Osteoblast (primary cell): ENCODE results near the gene CEP57L1. TPM values are rescaled to one million over a fixed set of nuclear protein-coding genes. Genes with fewer than 3 reads are reported as not detected.

ENCODE experiments used
- DNase-seq: peaks from one replicate; pipeline ENCODE4 v3.0.0; 2011; ENCODE audit warnings: low spot score, mixed read lengths; ENCODE audit not compliant: insufficient read length; ENCODE audit errors: missing footprints
- H2AFZ ChIP-seq: 2 replicates; pipeline ENCODE4 v1.6.0; 2011; ENCODE audit warnings: mild to moderate bottlenecking, low read length
- H3K27ac ChIP-seq: 2 replicates; pipeline ENCODE4 v1.5.1; 2011; ENCODE audit warnings: mild to moderate bottlenecking, low read depth, low read length, moderate library complexity
- H3K27me3 ChIP-seq: 2 replicates; pipeline ENCODE4 v1.6.0; 2012; ENCODE audit warnings: mild to moderate bottlenecking, control low read depth, inconsistent platforms, low read length, moderate library complexity; ENCODE audit not compliant: insufficient read depth
- H3K36me3 ChIP-seq: 2 replicates; pipeline ENCODE4 v1.5.1; 2011; ENCODE audit warnings: mild to moderate bottlenecking, low read length, control low read depth, moderate library complexity; ENCODE audit not compliant: insufficient read depth
- H3K4me1 ChIP-seq: 2 replicates; pipeline ENCODE4 v1.5.1; 2011; ENCODE audit warnings: mild to moderate bottlenecking, low read length, control low read depth, moderate library complexity; ENCODE audit not compliant: insufficient read depth
- H3K4me2 ChIP-seq: 2 replicates; pipeline ENCODE4 v1.6.0; 2011; ENCODE audit warnings: mild to moderate bottlenecking, low read length; ENCODE audit not compliant: insufficient read depth
- H3K4me3 ChIP-seq: fragments of 200-600 bp; sonication (generic); 3 replicates; pipeline ENCODE4 v1.5.1; 2012; ENCODE audit warnings: mild to moderate bottlenecking, low read length, inconsistent platforms; ENCODE audit not compliant: insufficient read depth
- H3K79me2 ChIP-seq: 2 replicates; pipeline ENCODE4 v1.6.0; 2012; ENCODE audit warnings: mild to moderate bottlenecking, low read length, control low read depth, inconsistent platforms; ENCODE audit not compliant: insufficient read depth
- H3K9me3 ChIP-seq: 2 replicates; pipeline ENCODE4 v1.5.1; 2011; ENCODE audit warnings: low read depth, low read length, control low read depth
- H4K20me1 ChIP-seq: 2 replicates; pipeline ENCODE4 v1.6.0; 2012; ENCODE audit warnings: mild to moderate bottlenecking, low read length, control low read depth; ENCODE audit not compliant: insufficient read depth
- CTCF ChIP-seq: IDR thresholded peaks from 2 replicates; pipeline ENCODE4 v1.5.1; 2011; ENCODE audit warnings: mild to moderate bottlenecking, low read depth, low read length, moderate library complexity; ENCODE audit errors: extremely low read depth
- total RNA-seq: library from RNA; depleted of rRNA; stranded (reverse); fragments of >200 nt; gene quantifications from 2 replicates; pipeline ENCODE4 v1.2.3, GENCODE V29; 2012

CEP57L1 gene
- total RNA-seq, 1 donor = 17.7 TPM

GRCh38 chr6:109062767-109063352 lies 32.4 kb upstream of the CEP57L1 start:
- Histone ChIP-seq H3K4me3 (no peak overlapping the region), H2AFZ (no peak overlapping the region), H3K27ac (no peak overlapping the region), H4K20me1 (no peaks in the 10 kb centered on the region), H3K36me3 (no peaks in the 10 kb centered on the region), H3K27me3 (no peaks in the 10 kb centered on the region), H3K4me2 (no peak overlapping the region), H3K4me1 (peaks cover 8% of the 10 kb centered on the region), H3K79me2 (peaks cover 3% of the 10 kb centered on the region), H3K9me3 (no peaks in the 10 kb centered on the region)
- TF ChIP-seq CTCF = no peak
- no peak for DNase-seq

GRCh38 chr6:109069746-109070145 lies 25.6 kb upstream of the CEP57L1 start:
- H3K4me2 ChIP-seq = no peak overlapping the region
- no peaks in the 10 kb centered on the region for H3K36me3 ChIP-seq
- no peak for TF ChIP-seq CTCF
- no peaks in the 10 kb centered on the region for H3K27me3 ChIP-seq
- no peak overlapping the region for H3K27ac ChIP-seq
- no peaks in the 10 kb centered on the region for H3K79me2 ChIP-seq
- no peak overlapping the region for H2AFZ ChIP-seq
- no peaks in the 10 kb centered on the region for H4K20me1 ChIP-seq
- H3K4me1 ChIP-seq = peaks cover 8% of the 10 kb centered on the region
- H3K4me3 ChIP-seq = no peak overlapping the region
- no peaks in the 10 kb centered on the region for H3K9me3 ChIP-seq
- DNase-seq = no peak

- Histone ChIP-seq H3K4me2 (peak overlapping the region; percentile 14), H3K36me3 (no peaks in the 10 kb centered on the region), H3K4me1 (peaks cover 15% of the 10 kb centered on the region), H3K27ac (no peak overlapping the region), H3K4me3 (no peak overlapping the region), H2AFZ (no peak overlapping the region), H4K20me1 (no peaks in the 10 kb centered on the region), H3K27me3 (no peaks in the 10 kb centered on the region), H3K79me2 (no peaks in the 10 kb centered on the region), H3K9me3 (no peaks in the 10 kb centered on the region)
- no peak for TF ChIP-seq CTCF
- no peak for DNase-seq
Observed at GRCh38 chr6:109071125-109071917, 24.0 kb upstream of the CEP57L1 start.

- no peaks in the 10 kb centered on the region for H3K9me3 ChIP-seq
- H3K4me3 ChIP-seq = no peak overlapping the region
- H3K79me2 ChIP-seq = no peaks in the 10 kb centered on the region
- no peak overlapping the region for H2AFZ ChIP-seq
- peak; percentile 57 for DNase-seq
- no peaks in the 10 kb centered on the region for H3K27me3 ChIP-seq
- H3K27ac ChIP-seq = no peak overlapping the region
- peak; percentile 69 for TF ChIP-seq CTCF
- peaks cover 17% of the 10 kb centered on the region for H3K4me1 ChIP-seq
- H3K36me3 ChIP-seq = no peaks in the 10 kb centered on the region
- H3K4me2 ChIP-seq = peak overlapping the region; percentile 36
- H4K20me1 ChIP-seq = no peaks in the 10 kb centered on the region
Observed at GRCh38 chr6:109073344-109074132, 21.8 kb upstream of the CEP57L1 start.
